ENCODE measurements around the gene CYBC1. TPM values are rescaled to one million over a fixed set of nuclear protein-coding genes. Genes with fewer than 3 reads are reported as not detected.
A peak's percentile ranks its signal among the peaks of the same experiment; 100 is the strongest.

The CYBC1 gene
- total and polyA plus RNA-seq, 2 of the 4 experiments (the other 2 are of a cell fraction), result 75.1 to 76.7 TPM

DNA sequence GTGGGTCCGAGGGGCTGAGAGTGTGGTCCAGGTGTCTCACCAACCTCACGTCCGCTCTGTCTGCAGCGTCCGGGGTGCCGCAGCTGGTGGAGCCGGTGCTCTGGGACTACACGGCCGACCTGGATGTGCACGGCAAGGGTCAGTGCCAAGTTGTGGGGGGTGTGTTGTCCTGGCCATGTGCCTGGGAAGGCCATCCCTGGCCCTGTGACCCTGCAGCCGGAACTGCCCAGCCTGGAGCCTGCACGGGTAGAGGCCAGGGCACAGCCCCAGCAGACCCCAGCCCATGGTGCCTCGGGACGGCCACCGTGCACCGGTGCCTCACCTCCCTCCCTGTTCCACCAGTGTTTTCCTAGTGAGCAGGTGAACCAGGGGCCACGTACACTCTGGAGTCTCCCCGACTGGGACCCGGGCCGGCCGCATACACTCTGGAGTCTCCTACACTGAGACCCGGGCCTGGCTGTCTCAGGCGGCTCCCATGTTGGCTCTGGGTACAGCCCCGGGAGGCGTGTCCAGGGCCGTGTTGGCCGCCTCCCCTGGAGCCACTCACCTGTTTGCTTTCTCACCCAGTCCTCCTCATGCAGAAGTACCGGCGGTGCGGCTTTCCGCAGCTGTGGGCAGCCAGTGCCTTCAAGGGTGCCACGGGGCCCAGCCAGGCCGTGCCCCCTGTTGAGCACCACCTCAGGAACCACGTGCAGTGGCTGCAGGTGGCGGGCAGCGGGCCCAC lies 13.8 kb downstream of the CYBC1 start:
- Histone ChIP-seq H3K9ac (ENCODE audit: low read depth, low read length) (no peak overlapping the region), H4K91ac (ENCODE audit: insufficient read depth, low read depth, low read length) (no peak overlapping the region), H3K9me1 (ENCODE audit: insufficient read depth, low read length) (no peaks in the 10 kb centered on the region; the same call in 1 of the 2 replicates), H3K27me3 (ENCODE audit: control insufficient read depth, insufficient read depth, low read length) (no peaks in the 10 kb centered on the region), H2BK120ac (ENCODE audit: low read depth, low read length) (no peak overlapping the region), H3K9me3 (ENCODE audit: control insufficient read depth, insufficient read depth, low read length) (no peaks in the 10 kb centered on the region), H2AFZ (replicated peaks; ENCODE audit: low read length, poor library complexity) (no peak overlapping the region), H3K4me1 (ENCODE audit: control insufficient read depth, insufficient read depth, low read length) (peaks cover 3% of the 10 kb centered on the region), H4K5ac (ENCODE audit: low read depth, low read length) (no peak overlapping the region), H3K4ac (ENCODE audit: low read depth, low read length) (no peak overlapping the region), H4K8ac (ENCODE audit: low read depth in 2 of 2, low read length in 2 of 2) (no peak overlapping the region), H2AK9ac (replicated peaks; ENCODE audit: low read depth, low read length, poor library complexity) (peak overlapping the region; percentile 16), H3K36me3 (ENCODE audit: control insufficient read depth, insufficient read depth, low read length) (peaks cover 5% of the 10 kb centered on the region), H3K79me1 (ENCODE audit: low read depth in 1 of 2, low read length in 2 of 2) (no peaks in the 10 kb centered on the region), H2BK15ac (ENCODE audit: low read depth, low read length) (no peak overlapping the region), H3K4me2 (ENCODE audit: low read depth, low read length) (no peak overlapping the region), H3K14ac (replicated peaks; ENCODE audit: low read depth, low read length) (no peak overlapping the region), H3K27ac (ENCODE audit: insufficient read depth, low read length) (no peak overlapping the region), H4K20me1 (ENCODE audit: insufficient read depth, low read length) (peaks cover 9% of the 10 kb centered on the region; the same call in 1 of the 2 replicates), H3K4me3 (ENCODE audit: insufficient read depth, low read depth, low read length) (no peak overlapping the region), H3K56ac (ENCODE audit: extremely low read depth, insufficient read depth, low read length) (no peak overlapping the region), H3K18ac (ENCODE audit: low read depth, low read length) (no peak overlapping the region), H2AK5ac (ENCODE audit: low read depth, low read length) (no peak overlapping the region), H2BK20ac (ENCODE audit: low read depth, low read length) (no peak overlapping the region), H2BK5ac (ENCODE audit: low read depth, low read length, poor library complexity, severe bottlenecking) (no peak overlapping the region), H3K23ac (ENCODE audit: low read depth, low read length) (no peak overlapping the region)
- dilution Hi-C loops (cut with HindIII; ENCODE audit: low sequenced_read_pairs, unreplicated experiment), result no loop called here
- TF ChIP-seq CHD1 (IDR thresholded peaks at IDR 0.05; ENCODE audit: low read depth, low read length), result no peak
- no peak for TF ChIP-seq POLR2A (IDR thresholded peaks at IDR 0.05; ENCODE audit: low read depth, low read length)
- TF ChIP-seq, protein P1, sequence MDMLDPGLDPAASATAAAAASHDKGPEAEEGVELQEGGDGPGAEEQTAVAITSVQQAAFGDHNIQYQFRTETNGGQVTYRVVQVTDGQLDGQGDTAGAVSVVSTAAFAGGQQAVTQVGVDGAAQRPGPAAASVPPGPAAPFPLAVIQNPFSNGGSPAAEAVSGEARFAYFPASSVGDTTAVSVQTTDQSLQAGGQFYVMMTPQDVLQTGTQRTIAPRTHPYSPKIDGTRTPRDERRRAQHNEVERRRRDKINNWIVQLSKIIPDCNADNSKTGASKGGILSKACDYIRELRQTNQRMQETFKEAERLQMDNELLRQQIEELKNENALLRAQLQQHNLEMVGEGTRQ (IDR thresholded peaks at IDR 0.05; ENCODE audit: low read depth, low read length), result no peak
- no peak for TF ChIP-seq RFX5 (IDR thresholded peaks at IDR 0.05; ENCODE audit: low read depth, low read length)
- TF ChIP-seq RAD21 (IDR thresholded peaks at IDR 0.05; ENCODE audit: low read length), result no peak
- TF ChIP-seq NFE2L2 (IDR thresholded peaks at IDR 0.05; ENCODE audit: low read depth, low read length), result no peak
- TF ChIP-seq MXI1 (IDR thresholded peaks at IDR 0.05; ENCODE audit: borderline replicate concordance, low read depth, low read length), result no peak
- no peak for TF ChIP-seq MAZ (IDR thresholded peaks at IDR 0.05; ENCODE audit: borderline replicate concordance, low read depth, low read length)
- no peak for TF ChIP-seq FOS (IDR thresholded peaks at IDR 0.05; ENCODE audit: low read depth, low read length)
- TF ChIP-seq SMC3 (IDR thresholded peaks at IDR 0.05; ENCODE audit: low read depth, low read length), result no peak
- TF ChIP-seq RCOR1 (IDR thresholded peaks at IDR 0.05; ENCODE audit: insufficient replicate concordance, low read length), result no peak
- no peak for TF ChIP-seq MAFK (IDR thresholded peaks at IDR 0.05; ENCODE audit: low read depth, low read length)
- TF ChIP-seq, protein P2, sequence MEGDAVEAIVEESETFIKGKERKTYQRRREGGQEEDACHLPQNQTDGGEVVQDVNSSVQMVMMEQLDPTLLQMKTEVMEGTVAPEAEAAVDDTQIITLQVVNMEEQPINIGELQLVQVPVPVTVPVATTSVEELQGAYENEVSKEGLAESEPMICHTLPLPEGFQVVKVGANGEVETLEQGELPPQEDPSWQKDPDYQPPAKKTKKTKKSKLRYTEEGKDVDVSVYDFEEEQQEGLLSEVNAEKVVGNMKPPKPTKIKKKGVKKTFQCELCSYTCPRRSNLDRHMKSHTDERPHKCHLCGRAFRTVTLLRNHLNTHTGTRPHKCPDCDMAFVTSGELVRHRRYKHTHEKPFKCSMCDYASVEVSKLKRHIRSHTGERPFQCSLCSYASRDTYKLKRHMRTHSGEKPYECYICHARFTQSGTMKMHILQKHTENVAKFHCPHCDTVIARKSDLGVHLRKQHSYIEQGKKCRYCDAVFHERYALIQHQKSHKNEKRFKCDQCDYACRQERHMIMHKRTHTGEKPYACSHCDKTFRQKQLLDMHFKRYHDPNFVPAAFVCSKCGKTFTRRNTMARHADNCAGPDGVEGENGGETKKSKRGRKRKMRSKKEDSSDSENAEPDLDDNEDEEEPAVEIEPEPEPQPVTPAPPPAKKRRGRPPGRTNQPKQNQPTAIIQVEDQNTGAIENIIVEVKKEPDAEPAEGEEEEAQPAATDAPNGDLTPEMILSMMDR (conservative IDR thresholded peaks at IDR 0.05; ENCODE audit: low read depth, low read length), result no peak
- no peak for TF ChIP-seq CEBPB (IDR thresholded peaks at IDR 0.05; ENCODE audit: low read depth, low read length)
- no peak for TF ChIP-seq BHLHE40 (IDR thresholded peaks at IDR 0.05; ENCODE audit: low read depth, low read length)
- TF ChIP-seq, protein P3, sequence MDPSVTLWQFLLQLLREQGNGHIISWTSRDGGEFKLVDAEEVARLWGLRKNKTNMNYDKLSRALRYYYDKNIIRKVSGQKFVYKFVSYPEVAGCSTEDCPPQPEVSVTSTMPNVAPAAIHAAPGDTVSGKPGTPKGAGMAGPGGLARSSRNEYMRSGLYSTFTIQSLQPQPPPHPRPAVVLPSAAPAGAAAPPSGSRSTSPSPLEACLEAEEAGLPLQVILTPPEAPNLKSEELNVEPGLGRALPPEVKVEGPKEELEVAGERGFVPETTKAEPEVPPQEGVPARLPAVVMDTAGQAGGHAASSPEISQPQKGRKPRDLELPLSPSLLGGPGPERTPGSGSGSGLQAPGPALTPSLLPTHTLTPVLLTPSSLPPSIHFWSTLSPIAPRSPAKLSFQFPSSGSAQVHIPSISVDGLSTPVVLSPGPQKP (IDR thresholded peaks at IDR 0.05; ENCODE audit: borderline replicate concordance, low read depth, low read length), result no peak
- no TSS peak for BruUV-seq (replicated peaks)
- CTCF ChIA-PET, result no interaction called here
- ATAC-seq (ENCODE audit: low read depth) (no peak), DNase-seq (no peak)
- 96% methylated on average over 12 of the region's 36 CpGs; no CpG with 5 or more reads in 1 of the 2 experiments for WGBS, 2 experiments (ENCODE audit: extremely low coverage in 2 of 2, insufficient read length in 1 of 2)
- POLR2A ChIA-PET (ENCODE audit: unreplicated experiment), result no interaction called here
- in situ Hi-C loops (cut with MboI; ENCODE audit: low sequenced_read_pairs), result no loop called here
- intact Hi-C loops (cut with micrococcal nuclease), result no loop called here

All from IMR-90 (cell line).